SU-DHL-6 (cell line): ENCODE measurements around the gene TAF9B.

Source experiments
- H2AFZ ChIP-seq: fragments of 200-600 bp; sonication (generic); 2 replicates; pipeline ENCODE4 v1.6.1; 2014; ENCODE audit warnings: low read depth, mild to moderate bottlenecking, moderate library complexity, mixed read lengths, antibody characterized with exemption, low read length; ENCODE audit not compliant: severe bottlenecking
- H3F3A ChIP-seq: fragments of 200-600 bp; shearing (Covaris generic); 2 replicates; pipeline ENCODE4 v1.6.0; 2016; ENCODE audit warnings: antibody characterized with exemption, mild to moderate bottlenecking; ENCODE audit not compliant: insufficient read depth
- H3K27ac ChIP-seq: fragments of 200-600 bp; sonication (generic); 2 replicates; pipeline ENCODE4 v1.5.1; 2016; ENCODE audit warnings: low read depth, mild to moderate bottlenecking, low read length, moderate library complexity, mixed read lengths
- H3K27me3 ChIP-seq: fragments of 200-600 bp; sonication (generic), shearing (Covaris generic); 2 replicates; pipeline ENCODE4 v1.6.0; 2014; ENCODE audit warnings: mild to moderate bottlenecking, low read length
- H3K36me3 ChIP-seq: fragments of 200-600 bp; sonication (generic); 2 replicates; pipeline ENCODE4 v1.6.1; 2014; ENCODE audit warnings: mild to moderate bottlenecking, low read length, mixed read lengths
- H3K4me2 ChIP-seq: fragments of 300-600, 200-600 bp; shearing (Covaris generic), sonication (generic); 2 replicates; pipeline ENCODE4 v1.6.0; 2014; ENCODE audit warnings: low read length, low read depth, mild to moderate bottlenecking; ENCODE audit not compliant: poor library complexity, severe bottlenecking
- H3K4me3 ChIP-seq: fragments of 200-600 bp; sonication (generic); 2 replicates; pipeline ENCODE4 v1.5.1; 2014; ENCODE audit warnings: antibody characterized with exemption, low read length, mild to moderate bottlenecking, mixed read lengths; ENCODE audit not compliant: insufficient read depth, poor library complexity, severe bottlenecking
- H3K79me2 ChIP-seq: fragments of 200-600 bp; sonication (generic); 2 replicates; pipeline ENCODE4 v1.6.1; 2014; ENCODE audit warnings: mild to moderate bottlenecking, low read length, moderate library complexity; ENCODE audit not compliant: insufficient read depth
- H3K9ac ChIP-seq: fragments of 200-600 bp; sonication (generic); 2 replicates; pipeline ENCODE4 v1.7.0; 2014; ENCODE audit warnings: mild to moderate bottlenecking, low read length
- H3K9me2 ChIP-seq: fragments of 200-600 bp; sonication (generic); replicated peaks from 2 replicates; pipeline ENCODE4 v1.6.1; 2014; ENCODE audit warnings: low read length; ENCODE audit not compliant: insufficient read depth
- H3K9me3 ChIP-seq: fragments of 200-600 bp; sonication (generic); 2 replicates; pipeline ENCODE4 v1.6.1; 2014; ENCODE audit warnings: low read length, mixed read lengths; ENCODE audit not compliant: insufficient read depth
- H4K20me1 ChIP-seq: fragments of 200-600 bp; sonication (generic); 2 replicates; pipeline ENCODE4 v1.6.1; 2014; ENCODE audit warnings: low read depth, mild to moderate bottlenecking, antibody characterized with exemption, low read length, moderate library complexity, mixed read lengths
- EZH2phosphoT487 ChIP-seq: fragments of 200-600 bp; sonication (generic), shearing (Covaris generic); conservative IDR thresholded peaks from 2 replicates; pipeline ENCODE4 v1.6.1; 2018; ENCODE audit warnings: mild to moderate bottlenecking, antibody characterized with exemption, low read length, moderate library complexity, mixed read lengths
- TF ChIP-seq, protein P1 (sequence below): fragments of 200-600 bp; sonication (generic); IDR thresholded peaks from one replicate; pipeline ENCODE4 v1.5.1; 2017; ENCODE audit warnings: antibody characterized with exemption, mild to moderate bottlenecking, low read length, moderate library complexity; ENCODE audit not compliant: insufficient read depth, poor library complexity, severe bottlenecking

TAF9B gene

DNA sequence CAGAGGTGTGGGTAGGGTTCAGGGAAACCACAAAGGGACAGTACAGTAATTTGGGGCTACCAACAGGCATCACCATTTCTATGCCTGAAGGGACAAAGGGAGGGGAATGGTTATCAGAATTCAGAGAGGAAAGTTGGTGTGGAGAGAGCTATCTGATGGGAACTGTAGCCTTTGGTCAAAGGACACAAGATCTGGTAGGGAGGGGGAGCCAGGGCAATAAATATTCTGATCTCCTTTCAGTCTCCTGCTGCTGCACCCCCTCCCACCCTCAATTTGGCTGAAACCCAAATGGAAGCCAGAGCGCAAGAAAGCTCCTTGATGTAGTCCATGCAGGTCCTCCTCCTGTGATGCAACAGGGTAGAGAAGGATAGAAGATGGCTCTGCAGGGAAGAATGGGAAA, 20.8 kb downstream of the TAF9B start:
- Histone ChIP-seq H3K27me3 (no peaks in the 10 kb centered on the region), H3K4me2 (no peak overlapping the region), H3K4me3 (no peak overlapping the region), H3K9ac (no peak overlapping the region), H3K27ac (no peak overlapping the region), H4K20me1 (peaks cover 7% of the 10 kb centered on the region; the same call in 1 of the 2 replicates), H3K9me3 (no peaks in the 10 kb centered on the region), H3K9me2 (no peaks in the 10 kb centered on the region), H2AFZ (no peak overlapping the region), H3K36me3 (peaks cover 21% of the 10 kb centered on the region), H3F3A (no peaks in the 10 kb centered on the region; the same call in 1 of the 2 replicates), H3K79me2 (peaks cover 11% of the 10 kb centered on the region; the same call in 1 of the 2 replicates)
- TF ChIP-seq, protein P1, sequence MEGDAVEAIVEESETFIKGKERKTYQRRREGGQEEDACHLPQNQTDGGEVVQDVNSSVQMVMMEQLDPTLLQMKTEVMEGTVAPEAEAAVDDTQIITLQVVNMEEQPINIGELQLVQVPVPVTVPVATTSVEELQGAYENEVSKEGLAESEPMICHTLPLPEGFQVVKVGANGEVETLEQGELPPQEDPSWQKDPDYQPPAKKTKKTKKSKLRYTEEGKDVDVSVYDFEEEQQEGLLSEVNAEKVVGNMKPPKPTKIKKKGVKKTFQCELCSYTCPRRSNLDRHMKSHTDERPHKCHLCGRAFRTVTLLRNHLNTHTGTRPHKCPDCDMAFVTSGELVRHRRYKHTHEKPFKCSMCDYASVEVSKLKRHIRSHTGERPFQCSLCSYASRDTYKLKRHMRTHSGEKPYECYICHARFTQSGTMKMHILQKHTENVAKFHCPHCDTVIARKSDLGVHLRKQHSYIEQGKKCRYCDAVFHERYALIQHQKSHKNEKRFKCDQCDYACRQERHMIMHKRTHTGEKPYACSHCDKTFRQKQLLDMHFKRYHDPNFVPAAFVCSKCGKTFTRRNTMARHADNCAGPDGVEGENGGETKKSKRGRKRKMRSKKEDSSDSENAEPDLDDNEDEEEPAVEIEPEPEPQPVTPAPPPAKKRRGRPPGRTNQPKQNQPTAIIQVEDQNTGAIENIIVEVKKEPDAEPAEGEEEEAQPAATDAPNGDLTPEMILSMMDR: no peak
- no peak for TF ChIP-seq EZH2phosphoT487

DNA sequence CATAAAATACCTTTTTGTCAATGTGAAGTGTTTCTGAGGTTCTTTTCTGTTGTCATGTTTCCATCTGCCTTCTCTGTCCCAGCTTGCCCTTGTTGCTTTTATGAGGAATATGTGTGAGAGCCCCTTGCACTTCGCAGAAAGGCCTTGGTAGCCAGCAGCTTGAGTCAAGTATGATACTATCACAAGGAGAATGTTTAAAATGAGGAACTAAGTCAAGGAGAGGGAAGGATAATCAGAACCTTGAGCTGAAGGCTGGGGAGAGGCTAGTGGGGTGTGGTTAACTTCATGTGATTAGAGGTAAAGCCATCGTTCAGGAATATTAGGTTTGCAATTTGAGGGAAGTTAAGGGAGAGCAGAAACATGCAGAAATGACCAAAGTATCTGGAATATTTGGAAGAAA, 22.7 kb downstream of the TAF9B start:
- no peaks in the 10 kb centered on the region for H3K27me3 ChIP-seq
- no peaks in the 10 kb centered on the region; the same call in 1 of the 2 replicates for H3F3A ChIP-seq
- no peaks in the 10 kb centered on the region for H3K9me2 ChIP-seq
- peaks cover 29% of the 10 kb centered on the region for H3K79me2 ChIP-seq
- no peak overlapping the region for H3K9ac ChIP-seq
- peaks cover 17% of the 10 kb centered on the region; the same call in 1 of the 2 replicates for H4K20me1 ChIP-seq
- no peak overlapping the region for H3K27ac ChIP-seq
- H3K4me3 ChIP-seq: no peak overlapping the region
- no peaks in the 10 kb centered on the region for H3K9me3 ChIP-seq
- no peak overlapping the region for H3K4me2 ChIP-seq
- H3K36me3 ChIP-seq: peaks cover 22% of the 10 kb centered on the region
- H2AFZ ChIP-seq: no peak overlapping the region
- no peak for TF ChIP-seq EZH2phosphoT487
- TF ChIP-seq, protein P1: no peak

DNA sequence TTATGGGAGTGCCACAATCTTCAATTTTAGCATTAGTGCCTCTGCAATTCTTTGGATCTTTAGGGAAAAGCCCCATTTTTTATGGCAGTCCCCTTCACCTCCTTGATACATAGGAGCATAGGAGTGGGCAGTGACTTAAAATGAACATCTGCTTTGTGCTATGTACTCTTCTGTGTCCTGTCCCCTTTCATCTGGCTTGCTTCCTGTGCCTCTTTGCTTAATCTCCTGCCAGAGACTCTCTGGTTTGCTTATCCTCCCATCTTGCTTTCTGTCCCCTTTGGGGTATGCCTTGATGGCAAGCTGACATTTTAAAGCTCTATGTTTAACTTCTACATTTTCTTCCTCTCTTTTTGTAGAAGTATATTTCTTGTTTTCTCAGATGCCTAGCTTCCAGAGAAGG, 23.1 kb downstream of the TAF9B start:
- H3K4me3 ChIP-seq: no peak overlapping the region
- no peaks in the 10 kb centered on the region; the same call in 1 of the 2 replicates for H3F3A ChIP-seq

More for the DNA sequence above, 23.1 kb downstream of the TAF9B start:
- no peak overlapping the region for H2AFZ ChIP-seq
- TF ChIP-seq, protein P1: no peak
- no peak for TF ChIP-seq EZH2phosphoT487
- H3K27me3 ChIP-seq: no peaks in the 10 kb centered on the region
- peaks cover 20% of the 10 kb centered on the region; the same call in 1 of the 2 replicates for H4K20me1 ChIP-seq
- H3K9me3 ChIP-seq: no peaks in the 10 kb centered on the region
- H3K27ac ChIP-seq: no peak overlapping the region
- peaks cover 33% of the 10 kb centered on the region for H3K79me2 ChIP-seq
- H3K9ac ChIP-seq: no peak overlapping the region
- H3K36me3 ChIP-seq: peaks cover 23% of the 10 kb centered on the region
- H3K4me2 ChIP-seq: no peak overlapping the region
- H3K9me2 ChIP-seq: no peaks in the 10 kb centered on the region
